Mucosa of stomach (tissue), 1 donor: Measurements from ENCODE around the gene CCT7.

Source experiments
- H3K27me3 ChIP-seq: one replicate; pipeline ENCODE4 v1.7.0; 2013; ENCODE audit warnings: mild to moderate bottlenecking, low read length; ENCODE audit not compliant: control insufficient read depth, insufficient read depth
- H3K36me3 ChIP-seq: one replicate; pipeline ENCODE4 v1.7.0; 2013; ENCODE audit warnings: low read length; ENCODE audit not compliant: control insufficient read depth, insufficient read depth
- H3K4me1 ChIP-seq: one replicate; pipeline ENCODE4 v1.7.0; 2013; ENCODE audit warnings: mild to moderate bottlenecking, low read length; ENCODE audit not compliant: control insufficient read depth, insufficient read depth
- H3K4me3 ChIP-seq: one replicate; pipeline ENCODE4 v1.7.0; 2013; ENCODE audit warnings: low read length
- H3K9ac ChIP-seq: one replicate; pipeline ENCODE4 v1.7.0; 2013; ENCODE audit warnings: mild to moderate bottlenecking, low read length, moderate library complexity
- H3K9me3 ChIP-seq: one replicate; pipeline ENCODE4 v1.7.0; 2013; ENCODE audit warnings: mild to moderate bottlenecking, low read length, moderate library complexity; ENCODE audit not compliant: control insufficient read depth
- donor health status: Pancreatic carcinoma.

CCT7 gene

DNA sequence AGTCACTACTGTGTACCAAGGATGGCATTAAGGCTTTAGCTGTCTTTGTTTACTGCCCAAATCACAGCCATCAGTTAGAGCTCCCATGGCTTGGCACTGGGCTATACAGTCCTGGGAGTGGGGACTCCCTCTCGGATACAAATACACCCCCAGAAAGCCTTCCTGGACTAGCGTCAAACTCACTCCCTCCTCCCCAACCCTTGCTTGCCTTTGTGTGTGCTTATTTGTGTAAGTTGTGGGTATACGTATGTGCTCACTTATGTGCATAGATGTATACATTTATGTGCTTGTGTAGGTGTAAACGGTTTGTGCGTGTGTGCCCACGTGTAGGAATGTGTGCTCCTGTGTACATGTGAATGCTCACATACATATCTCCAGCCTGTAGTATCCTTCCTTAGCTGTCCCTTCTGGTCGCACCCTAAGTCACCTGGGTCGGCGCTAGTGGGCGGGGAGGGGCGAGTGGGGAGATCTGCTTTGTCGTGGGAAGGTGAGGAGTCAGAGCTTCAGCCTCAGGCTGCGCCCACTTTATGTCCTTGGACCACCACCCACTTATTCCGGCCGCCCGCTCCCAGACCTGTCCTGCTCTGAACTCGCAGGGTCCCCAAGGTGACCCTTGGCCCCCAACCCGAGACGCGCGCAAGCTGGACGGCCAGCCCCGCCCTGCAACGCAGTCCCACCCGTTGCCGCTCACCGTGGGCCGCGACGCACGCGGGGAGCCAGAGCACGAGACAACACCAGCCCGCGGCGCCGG, 1.5 kb upstream of the CCT7 start:
- Histone ChIP-seq H3K27me3 (no peaks in the 10 kb centered on the region), H3K36me3 (peaks cover 9% of the 10 kb centered on the region), H3K9ac (peak overlapping the region; percentile 71), H3K4me1 (peaks cover 15% of the 10 kb centered on the region), H3K9me3 (no peaks in the 10 kb centered on the region), H3K4me3 (peak overlapping the region; percentile 79)

DNA sequence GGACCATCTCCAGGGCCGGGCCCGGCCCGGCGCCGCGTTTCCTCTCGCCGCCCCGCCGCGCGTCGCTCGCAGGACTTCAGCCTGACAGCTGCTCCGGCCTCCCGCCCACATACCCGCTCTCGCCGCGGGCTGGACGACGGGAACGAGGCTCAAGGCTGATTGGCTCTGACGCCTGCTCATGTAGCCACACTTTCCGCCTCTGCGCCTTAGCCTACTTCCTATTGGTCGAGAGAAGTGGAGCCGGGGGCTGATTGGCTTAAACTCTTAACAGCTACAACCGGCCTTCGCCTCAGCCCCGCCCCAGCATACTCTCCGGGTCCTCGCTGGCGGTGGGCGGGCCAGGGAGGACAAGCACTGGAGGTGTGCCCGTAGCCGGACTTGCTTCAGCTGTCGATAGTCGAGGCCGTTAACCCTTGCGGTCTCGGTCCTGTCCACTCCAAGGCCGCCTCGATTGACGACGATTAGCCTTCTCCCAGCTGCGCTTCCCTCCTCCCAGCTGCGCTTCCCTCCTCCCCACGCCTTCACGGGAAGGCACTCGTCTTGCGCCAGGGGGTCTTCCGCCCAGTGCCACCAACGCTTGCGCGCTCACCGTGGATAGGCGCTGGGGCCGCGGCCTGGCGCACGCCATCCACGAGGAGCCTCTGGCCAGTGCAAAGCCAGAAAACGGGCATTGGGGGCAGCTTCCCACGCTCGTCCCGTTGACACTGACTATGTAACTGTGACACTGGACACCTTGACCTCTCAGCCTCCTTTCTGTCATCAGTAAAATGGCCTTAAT, 765 bp upstream of the CCT7 start, which contains the start of gene PRADC1:
TSS of gene PRADC1 (minus strand) at position 86 of the 778 bp plus-strand sequence. CDS start at position 7, 79 bp downstream.
- Histone ChIP-seq H3K9me3 (no peaks in the 10 kb centered on the region), H3K27me3 (no peaks in the 10 kb centered on the region), H3K4me3 (peak within 1 kb of the TSS; percentile 79), H3K36me3 (peaks cover 4% of the 10 kb centered on the region), H3K4me1 (peaks cover 15% of the 10 kb centered on the region), H3K9ac (peak within 1 kb of the TSS; percentile 88)

DNA sequence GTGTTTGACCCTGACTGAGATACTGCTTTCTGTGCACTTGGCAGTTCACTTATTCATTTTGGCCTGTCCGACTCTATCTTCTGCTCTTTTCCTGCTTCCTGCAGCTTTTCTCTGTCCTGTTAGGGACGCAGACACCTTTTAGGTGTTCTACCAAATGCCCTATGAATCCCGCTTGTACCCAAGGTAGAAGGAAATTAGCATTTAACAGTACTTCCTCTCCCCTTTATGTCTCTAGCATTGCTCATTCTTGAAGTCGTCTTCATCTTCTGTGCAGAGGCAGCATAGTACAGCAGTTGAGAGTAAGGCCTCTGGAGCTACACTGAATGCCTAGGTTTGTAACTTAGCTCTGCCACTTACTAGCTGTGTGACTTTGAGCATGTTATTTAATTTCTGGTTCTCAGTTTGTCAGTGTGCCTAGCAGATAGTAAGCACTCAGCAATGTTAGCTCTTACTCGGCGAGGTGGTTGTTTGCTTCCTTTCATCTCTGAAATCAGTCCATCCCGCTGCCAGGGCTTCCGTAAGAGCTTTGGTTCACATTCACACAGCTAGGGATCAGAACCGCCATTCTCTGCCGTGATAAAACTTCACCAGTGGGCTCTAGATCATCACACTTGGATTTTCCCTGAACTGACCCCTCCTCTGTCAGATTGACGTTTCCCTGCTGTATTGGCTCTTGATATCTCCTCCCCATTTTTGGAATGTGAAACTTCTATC, 1.4 kb downstream of the CCT7 start:
- H3K9me3 ChIP-seq = no peaks in the 10 kb centered on the region
- H3K9ac ChIP-seq = peak overlapping the region; percentile 88
- H3K27me3 ChIP-seq = no peaks in the 10 kb centered on the region
- H3K4me3 ChIP-seq = peak overlapping the region; percentile 76
- H3K4me1 ChIP-seq = peaks cover 15% of the 10 kb centered on the region
- no peaks in the 10 kb centered on the region for H3K36me3 ChIP-seq

DNA sequence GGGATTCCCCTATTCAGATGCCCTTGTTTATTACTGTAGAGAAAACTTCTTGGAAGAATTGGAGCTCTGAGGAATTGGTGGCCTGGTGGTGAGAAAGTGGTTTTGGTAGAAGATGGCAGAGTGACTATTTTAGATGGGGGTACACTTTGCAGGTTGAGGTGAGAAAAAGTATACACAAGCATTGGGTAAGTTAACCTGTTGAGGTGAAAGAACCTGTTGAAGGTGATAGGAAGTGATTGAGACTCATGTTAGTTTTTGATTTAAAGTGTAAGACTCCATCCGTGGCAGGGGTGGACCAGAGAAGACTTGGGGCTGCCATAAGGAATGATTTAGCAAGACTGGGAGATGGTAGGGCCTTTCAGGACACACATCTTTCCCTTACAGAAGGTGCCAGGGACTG, 3.1 kb downstream of the CCT7 start:
- H3K36me3 ChIP-seq = no peaks in the 10 kb centered on the region
- H3K4me3 ChIP-seq = no peak overlapping the region
- no peaks in the 10 kb centered on the region for H3K27me3 ChIP-seq
- H3K9ac ChIP-seq = no peak overlapping the region
- H3K4me1 ChIP-seq = peaks cover 15% of the 10 kb centered on the region
- H3K9me3 ChIP-seq = no peaks in the 10 kb centered on the region

DNA sequence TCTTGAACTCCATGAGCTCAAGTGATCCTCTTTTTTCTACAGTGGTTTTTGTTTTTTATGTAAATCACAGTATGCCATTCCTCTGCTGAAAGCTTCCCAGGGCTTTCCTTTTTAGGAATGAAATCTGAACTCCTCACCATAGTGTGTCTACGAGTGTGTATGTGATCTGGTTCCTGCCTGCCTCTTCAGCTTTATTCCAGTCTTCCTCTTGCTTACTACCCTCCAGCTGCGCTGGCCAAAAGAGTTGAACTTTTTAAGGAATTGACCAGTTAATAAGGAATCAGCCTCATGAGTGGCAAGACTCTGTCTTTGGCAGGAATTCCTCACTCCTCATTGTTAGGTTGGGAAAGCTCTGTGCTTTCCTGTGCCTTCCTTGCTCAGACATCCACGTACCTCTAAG, 4.0 kb downstream of the CCT7 start:
- no peaks in the 10 kb centered on the region for H3K27me3 ChIP-seq
- no peak overlapping the region for H3K4me3 ChIP-seq
- no peaks in the 10 kb centered on the region for H3K9me3 ChIP-seq
- no peaks in the 10 kb centered on the region for H3K36me3 ChIP-seq
- H3K4me1 ChIP-seq = peaks cover 10% of the 10 kb centered on the region
- H3K9ac ChIP-seq = no peak overlapping the region

DNA sequence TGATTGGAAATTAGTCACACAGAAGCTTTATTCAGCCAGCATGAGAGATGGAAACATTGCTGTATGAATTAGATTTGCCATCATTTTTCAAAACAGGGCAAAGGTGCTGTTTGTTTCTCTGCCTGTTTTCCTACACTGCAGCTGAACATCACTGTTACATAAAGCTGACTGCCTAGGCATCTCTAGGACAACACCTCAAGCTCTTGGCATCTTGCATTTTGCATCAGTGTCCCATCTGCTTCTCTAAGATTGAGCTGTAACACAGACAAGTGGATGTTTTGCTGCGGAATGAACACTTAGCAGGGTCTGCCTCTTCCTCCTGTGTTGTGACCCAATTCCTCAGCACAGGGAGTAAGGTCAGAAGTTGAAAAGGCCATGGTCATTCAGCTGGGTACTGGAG, 4.9 kb downstream of the CCT7 start:
- H3K9me3 ChIP-seq = no peaks in the 10 kb centered on the region
- no peak overlapping the region for H3K9ac ChIP-seq
- peaks cover 10% of the 10 kb centered on the region for H3K4me1 ChIP-seq
- no peak overlapping the region for H3K4me3 ChIP-seq
- H3K27me3 ChIP-seq = no peaks in the 10 kb centered on the region
- H3K36me3 ChIP-seq = no peaks in the 10 kb centered on the region

DNA sequence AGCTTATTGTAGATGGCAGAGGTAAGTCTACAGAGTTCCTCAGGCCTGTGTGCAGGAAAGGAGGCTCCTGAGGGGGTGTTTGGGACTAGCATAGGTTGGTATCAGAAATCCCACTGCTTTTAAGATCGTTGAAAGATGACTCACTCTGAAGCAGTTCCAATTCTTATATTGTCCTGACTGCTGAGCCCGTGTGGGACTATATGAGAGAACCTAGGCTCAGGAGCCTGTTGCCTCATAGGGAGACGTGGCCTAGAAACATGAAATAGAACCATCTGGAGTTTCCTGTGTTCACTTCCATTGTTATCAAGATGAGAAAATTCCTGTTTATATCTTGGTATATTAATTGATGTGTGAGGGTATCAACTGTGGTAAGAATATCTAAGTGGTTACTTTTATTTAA, 5.7 kb downstream of the CCT7 start:
- Histone ChIP-seq H3K9me3 (no peaks in the 10 kb centered on the region), H3K4me1 (peaks cover 8% of the 10 kb centered on the region), H3K9ac (no peak overlapping the region), H3K27me3 (no peaks in the 10 kb centered on the region), H3K36me3 (peaks cover 4% of the 10 kb centered on the region), H3K4me3 (no peak overlapping the region)

DNA sequence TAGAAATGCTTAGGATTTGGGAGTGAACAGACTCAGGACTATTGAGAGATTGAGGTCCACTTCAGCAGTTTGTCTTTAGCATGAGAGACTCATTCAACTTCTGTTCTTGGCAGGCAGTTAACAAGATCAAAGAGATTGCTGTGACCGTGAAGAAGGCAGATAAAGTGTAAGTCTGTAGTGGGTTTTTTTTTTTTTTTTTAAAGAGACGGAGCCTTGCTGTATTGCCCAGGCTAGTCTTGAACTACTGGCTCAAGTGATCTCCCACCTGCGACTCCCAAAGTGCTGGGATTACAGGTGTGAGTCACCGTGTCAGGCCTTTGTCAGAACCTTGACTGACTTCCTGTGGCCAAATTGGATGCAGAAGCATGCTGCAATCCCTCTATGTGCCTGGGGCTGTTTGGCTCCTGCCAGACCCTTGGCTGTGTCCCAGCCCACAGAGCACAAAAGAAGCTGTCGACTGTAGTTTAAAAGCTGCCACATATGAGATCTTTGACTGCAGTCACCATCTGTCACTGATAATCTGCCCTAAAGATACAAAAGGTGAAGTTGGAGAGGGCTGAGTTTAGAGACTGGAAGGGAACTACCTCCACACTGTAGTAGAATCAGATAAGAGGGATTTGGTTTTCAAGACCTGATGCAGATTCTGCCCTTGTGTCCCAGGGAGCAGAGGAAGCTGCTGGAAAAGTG, 9.9 kb downstream of the CCT7 start:
- Histone ChIP-seq H3K9me3 (no peaks in the 10 kb centered on the region), H3K27me3 (no peaks in the 10 kb centered on the region), H3K9ac (no peak overlapping the region), H3K4me1 (no peaks in the 10 kb centered on the region), H3K36me3 (peaks cover 10% of the 10 kb centered on the region), H3K4me3 (no peak overlapping the region)

DNA sequence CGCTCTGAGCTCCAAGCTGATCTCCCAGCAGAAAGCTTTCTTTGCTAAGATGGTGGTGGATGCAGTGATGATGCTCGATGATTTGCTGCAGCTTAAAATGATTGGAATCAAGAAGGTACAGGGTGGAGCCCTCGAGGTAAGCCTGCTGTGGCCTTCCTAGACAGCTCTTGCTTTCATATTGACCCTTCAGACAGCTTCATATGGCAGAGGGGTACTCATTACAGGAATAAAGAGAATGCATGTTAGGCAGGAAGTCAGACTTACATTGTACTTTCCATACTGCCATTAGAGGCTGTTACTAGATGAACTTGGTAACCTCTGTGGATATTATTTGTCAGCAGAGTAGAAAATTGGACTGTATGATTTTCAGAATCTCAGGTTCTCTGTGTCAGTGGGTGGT, 10.5 kb downstream of the CCT7 start:
- H3K36me3 ChIP-seq = peaks cover 10% of the 10 kb centered on the region
- no peaks in the 10 kb centered on the region for H3K9me3 ChIP-seq
- no peak overlapping the region for H3K4me3 ChIP-seq
- no peaks in the 10 kb centered on the region for H3K4me1 ChIP-seq
- H3K9ac ChIP-seq = no peak overlapping the region
- no peaks in the 10 kb centered on the region for H3K27me3 ChIP-seq

DNA sequence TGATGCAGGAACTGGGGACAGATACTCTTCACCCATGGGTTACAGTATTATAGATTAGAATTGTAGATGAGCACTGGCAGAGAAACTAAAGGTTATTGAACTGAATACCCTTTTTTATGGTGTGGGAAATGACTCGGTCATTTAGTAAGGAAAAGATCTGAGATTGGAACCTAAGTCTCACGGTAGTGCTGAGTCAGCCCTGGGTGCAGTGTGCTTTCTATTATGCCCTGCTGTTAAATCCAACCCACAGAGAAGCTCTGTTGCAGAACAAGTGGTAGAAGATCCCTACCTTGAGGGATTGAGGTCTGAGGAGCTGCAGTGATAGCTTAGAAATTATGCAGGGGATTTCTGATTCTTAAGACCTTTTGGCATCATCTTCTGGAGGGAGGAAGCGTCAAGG, 12.7 kb downstream of the CCT7 start:
- H3K9me3 ChIP-seq = no peaks in the 10 kb centered on the region
- no peaks in the 10 kb centered on the region for H3K27me3 ChIP-seq
- H3K4me1 ChIP-seq = no peaks in the 10 kb centered on the region
- no peak overlapping the region for H3K4me3 ChIP-seq
- H3K9ac ChIP-seq = no peak overlapping the region
- peaks cover 22% of the 10 kb centered on the region for H3K36me3 ChIP-seq

DNA sequence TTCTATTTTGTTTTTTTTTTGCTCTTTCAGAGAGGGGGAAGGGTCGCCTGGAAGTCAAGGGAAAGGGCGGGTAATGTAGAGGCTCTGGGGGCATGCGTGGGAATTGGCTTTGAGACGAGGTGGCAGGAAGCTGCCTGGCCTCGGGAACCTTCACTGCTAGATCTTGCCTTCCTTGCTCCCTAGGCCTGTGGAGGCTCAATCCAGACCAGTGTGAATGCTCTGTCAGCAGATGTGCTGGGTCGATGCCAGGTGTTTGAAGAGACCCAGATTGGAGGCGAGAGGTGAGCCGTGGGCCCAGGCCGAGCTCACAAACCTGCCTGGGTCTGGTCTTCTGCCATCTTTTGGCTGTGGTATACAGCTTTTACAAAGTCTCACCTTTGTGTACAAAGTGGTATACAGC, 15.5 kb downstream of the CCT7 start:
- Histone ChIP-seq H3K36me3 (peaks cover 19% of the 10 kb centered on the region), H3K27me3 (no peaks in the 10 kb centered on the region), H3K4me1 (no peaks in the 10 kb centered on the region)

More for the DNA sequence above, 15.5 kb downstream of the CCT7 start:
- Histone ChIP-seq H3K4me3 (no peak overlapping the region), H3K9me3 (no peaks in the 10 kb centered on the region), H3K9ac (no peak overlapping the region)
